Measurements from ENCODE around the gene KRTAP10-9.

DNA sequence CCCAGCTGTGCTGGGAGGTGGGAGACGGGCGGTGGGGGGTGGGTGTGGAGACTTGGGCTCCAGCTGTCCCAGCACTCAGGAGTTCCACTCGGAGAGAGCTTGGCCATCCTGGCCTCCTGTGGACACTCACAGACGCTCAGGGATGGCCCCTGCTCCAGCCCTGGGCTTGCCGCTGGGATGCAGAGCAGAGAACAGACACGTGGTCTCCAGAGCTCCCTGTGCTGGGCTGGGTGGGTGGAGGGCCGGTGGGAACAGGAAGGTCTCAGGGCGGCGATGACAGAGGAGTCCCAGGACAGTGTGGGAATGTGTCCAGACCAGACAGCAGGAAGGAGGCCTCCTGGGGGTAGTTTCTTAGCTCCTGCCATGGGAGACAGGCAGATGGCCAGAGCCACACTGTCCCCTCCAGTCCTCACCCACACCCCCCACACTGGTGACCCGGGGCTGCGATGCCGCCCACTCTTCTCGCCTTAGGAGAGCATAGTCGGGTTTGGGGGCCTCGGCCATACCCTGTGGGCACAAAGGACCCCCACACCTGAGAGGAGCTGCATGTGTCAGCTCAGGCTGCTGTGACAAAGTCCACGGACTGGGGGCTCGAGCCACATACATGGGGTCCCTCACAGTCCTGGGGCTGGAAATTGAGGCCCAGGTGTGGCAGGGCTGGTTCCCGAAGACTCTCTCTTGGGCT lies 2.0 kb downstream of the KRTAP10-9 start:
- TF ChIP-seq POLR2AphosphoS5 (IDR thresholded peaks at IDR 0.05; ENCODE audit: low read depth, low read length) = no peak
- TF ChIP-seq, protein P1, sequence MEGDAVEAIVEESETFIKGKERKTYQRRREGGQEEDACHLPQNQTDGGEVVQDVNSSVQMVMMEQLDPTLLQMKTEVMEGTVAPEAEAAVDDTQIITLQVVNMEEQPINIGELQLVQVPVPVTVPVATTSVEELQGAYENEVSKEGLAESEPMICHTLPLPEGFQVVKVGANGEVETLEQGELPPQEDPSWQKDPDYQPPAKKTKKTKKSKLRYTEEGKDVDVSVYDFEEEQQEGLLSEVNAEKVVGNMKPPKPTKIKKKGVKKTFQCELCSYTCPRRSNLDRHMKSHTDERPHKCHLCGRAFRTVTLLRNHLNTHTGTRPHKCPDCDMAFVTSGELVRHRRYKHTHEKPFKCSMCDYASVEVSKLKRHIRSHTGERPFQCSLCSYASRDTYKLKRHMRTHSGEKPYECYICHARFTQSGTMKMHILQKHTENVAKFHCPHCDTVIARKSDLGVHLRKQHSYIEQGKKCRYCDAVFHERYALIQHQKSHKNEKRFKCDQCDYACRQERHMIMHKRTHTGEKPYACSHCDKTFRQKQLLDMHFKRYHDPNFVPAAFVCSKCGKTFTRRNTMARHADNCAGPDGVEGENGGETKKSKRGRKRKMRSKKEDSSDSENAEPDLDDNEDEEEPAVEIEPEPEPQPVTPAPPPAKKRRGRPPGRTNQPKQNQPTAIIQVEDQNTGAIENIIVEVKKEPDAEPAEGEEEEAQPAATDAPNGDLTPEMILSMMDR (IDR thresholded peaks at IDR 0.05) = no peak
- no peak for TF ChIP-seq MEF2A (IDR thresholded peaks at IDR 0.05; ENCODE audit: borderline replicate concordance, low read depth)
- no peak for TF ChIP-seq RXRA (IDR thresholded peaks at IDR 0.05; ENCODE audit: borderline replicate concordance, low read depth)
- TF ChIP-seq GATA2 (CRISPR knock-in tag; IDR thresholded peaks at IDR 0.05) = no peak
- TF ChIP-seq GABPA (IDR thresholded peaks at IDR 0.05; ENCODE audit: low read depth) = no peak
- no peak for TF ChIP-seq TAF1 (IDR thresholded peaks at IDR 0.05; ENCODE audit: borderline replicate concordance, low read depth, low read length)
- no peak for TF ChIP-seq JUND (IDR thresholded peaks at IDR 0.05)
